HG03139 (cell line): ENCODE measurements around the gene HSD17B8.

Experiments
- ATAC-seq: cut with Tn5 transposase; IDR thresholded peaks from one replicate; pipeline ENCODE4 v1.9.1; 2021; ENCODE audit not compliant: unreplicated experiment

The HSD17B8 gene

DNA sequence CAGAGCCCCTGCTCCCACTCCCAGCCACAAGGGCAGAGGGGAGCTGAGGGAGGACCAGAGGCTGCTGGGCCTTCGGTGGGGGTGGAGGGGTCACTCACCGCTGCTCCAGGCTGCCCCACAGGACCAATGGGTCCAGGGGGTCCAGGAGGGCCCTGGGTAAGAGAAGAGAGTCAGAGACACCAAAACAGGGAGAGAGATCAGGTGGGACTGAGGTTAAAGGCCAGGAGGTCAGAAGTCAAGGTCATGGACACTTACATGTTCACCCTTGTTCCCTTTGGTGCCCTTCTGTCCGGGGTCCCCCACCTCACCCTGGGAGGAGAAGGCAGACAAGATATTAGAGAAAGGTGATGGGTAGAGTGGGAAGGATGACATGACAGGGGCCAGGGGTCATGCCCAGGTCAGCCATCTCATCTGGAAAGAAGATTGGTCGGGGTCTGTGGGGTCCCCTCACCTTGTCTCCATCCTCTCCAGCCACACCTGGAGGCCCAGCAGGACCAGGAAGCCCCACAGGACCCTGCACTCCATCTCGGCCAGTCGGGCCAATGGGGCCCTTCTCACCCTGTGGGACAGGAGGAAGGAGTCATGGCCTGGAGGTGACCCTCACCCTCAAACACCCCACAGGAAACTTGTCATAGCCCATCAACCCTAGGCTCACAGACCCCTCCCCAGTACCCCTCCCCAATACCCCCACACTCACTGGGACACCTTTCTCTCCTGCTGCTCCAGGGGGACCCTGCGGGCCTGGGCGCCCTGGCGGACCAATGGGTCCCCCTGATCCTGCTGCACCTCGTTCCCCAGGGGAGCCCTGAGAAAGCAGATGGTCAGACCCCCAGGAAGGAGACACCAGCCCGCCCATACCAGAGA lies 33.2 kb upstream of the HSD17B8 start:
- no peak for ATAC-seq

GRCh38 chr6:33171880-33172687 lies 32.4 kb upstream of the HSD17B8 start:
- no peak for ATAC-seq

DNA sequence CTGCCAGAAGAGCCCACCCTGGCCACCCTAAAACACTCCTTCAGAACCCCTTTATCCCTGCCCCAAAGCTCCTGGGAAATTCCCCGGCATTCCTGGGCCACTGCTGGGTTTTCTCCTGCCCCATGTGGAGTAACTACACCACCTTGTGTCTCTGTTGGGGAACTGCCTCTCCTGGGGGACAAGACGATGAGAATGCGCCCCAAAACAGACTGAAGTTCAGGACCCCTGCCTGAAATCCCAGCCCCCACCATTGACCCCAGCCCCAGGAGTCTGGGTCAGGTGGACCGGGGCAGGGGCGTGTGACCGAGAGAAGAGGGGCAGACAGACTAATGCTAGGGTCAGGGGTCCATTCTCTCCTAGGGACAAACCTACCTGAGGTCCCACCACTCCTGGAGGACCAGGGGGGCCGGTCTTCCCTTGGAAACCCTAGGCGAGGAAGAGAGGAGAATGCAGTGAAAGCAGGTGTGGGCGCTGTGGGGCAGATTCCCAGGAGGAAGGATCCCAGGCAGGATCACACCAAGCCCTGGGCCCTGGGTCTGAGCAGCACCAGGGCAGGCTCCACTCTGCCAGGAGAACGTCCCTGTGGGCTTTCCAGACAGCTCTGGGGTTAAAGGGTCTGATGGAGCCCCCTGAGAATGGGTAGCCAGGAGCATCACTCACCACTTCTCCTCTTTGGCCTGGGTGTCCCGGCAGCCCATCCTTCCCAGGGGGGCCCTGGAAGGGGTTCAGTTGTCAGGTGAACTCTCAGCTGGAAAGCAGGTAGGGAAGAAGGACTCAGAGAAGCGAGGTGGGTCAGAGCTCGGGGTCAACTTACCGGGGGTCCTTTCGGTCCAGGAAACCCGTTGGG lies 31.5 kb upstream of the HSD17B8 start:
- no peak for ATAC-seq

DNA sequence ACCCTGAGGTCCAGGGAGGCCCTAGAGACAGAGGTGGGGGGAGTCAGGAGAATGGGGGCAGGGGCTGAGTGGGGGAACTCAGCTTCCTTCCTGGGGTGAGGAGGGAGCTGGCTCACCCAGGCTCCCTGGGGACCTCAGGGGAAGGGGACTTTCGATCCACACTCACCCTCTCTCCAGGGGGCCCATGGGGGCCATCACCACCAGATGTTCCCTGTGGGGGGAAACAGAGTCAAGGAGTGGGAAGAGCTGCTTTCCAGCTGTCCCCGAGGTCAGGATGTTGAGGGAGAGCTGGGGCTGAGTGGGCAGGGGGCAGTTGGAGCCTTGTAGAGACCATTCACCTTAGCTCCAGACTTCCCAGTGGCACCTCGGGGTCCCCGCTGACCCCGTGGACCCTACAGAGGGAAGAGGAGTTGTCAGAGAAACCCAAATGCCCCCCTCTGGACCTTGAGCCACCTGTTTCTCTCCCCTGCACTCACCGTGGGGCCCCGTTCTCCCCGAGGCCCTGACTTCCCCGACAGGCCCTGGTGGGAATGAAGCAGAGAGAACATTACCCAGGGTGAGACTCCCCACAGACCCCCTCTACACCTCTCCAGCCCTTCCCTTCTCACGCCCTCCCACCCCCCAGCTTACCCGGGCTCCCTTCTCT lies 30.8 kb upstream of the HSD17B8 start:
- no peak for ATAC-seq

DNA sequence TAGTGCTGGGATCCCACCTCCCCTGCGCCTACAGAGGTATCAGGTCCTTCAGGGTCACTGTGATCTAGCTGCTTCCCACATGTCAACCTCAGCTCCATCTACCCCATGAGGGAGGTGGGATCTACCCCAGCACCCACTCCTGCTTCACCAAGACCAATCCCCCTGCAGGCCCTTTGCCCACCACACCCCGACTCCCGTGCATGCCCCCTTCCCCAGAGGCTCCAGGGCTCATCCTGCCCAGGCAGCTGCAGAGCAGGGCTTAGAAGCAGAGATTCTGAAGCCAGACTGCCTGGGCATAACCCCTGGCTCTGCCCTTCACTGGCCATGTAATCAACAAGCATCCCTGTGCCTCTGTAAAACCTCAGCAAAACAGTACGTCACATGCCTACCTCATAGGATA lies 29.7 kb upstream of the HSD17B8 start:
- ATAC-seq: no peak

- ATAC-seq: no peak
Observed at GRCh38 chr6:33175436-33176069, 28.9 kb upstream of the HSD17B8 start.

GRCh38 chr6:33176906-33177305 lies 27.5 kb upstream of the HSD17B8 start:
- ATAC-seq: no peak

GRCh38 chr6:33177552-33178446 lies 26.7 kb upstream of the HSD17B8 start:
- no peak for ATAC-seq

GRCh38 chr6:33178755-33179475 lies 25.5 kb upstream of the HSD17B8 start:
- ATAC-seq: no peak

GRCh38 chr6:33181141-33181540 lies 23.3 kb upstream of the HSD17B8 start:
- no peak for ATAC-seq

- no peak for ATAC-seq
Observed at GRCh38 chr6:33183071-33183683, 21.3 kb upstream of the HSD17B8 start.

- no peak for ATAC-seq
Observed at GRCh38 chr6:33185190-33185589, 19.3 kb upstream of the HSD17B8 start.

DNA sequence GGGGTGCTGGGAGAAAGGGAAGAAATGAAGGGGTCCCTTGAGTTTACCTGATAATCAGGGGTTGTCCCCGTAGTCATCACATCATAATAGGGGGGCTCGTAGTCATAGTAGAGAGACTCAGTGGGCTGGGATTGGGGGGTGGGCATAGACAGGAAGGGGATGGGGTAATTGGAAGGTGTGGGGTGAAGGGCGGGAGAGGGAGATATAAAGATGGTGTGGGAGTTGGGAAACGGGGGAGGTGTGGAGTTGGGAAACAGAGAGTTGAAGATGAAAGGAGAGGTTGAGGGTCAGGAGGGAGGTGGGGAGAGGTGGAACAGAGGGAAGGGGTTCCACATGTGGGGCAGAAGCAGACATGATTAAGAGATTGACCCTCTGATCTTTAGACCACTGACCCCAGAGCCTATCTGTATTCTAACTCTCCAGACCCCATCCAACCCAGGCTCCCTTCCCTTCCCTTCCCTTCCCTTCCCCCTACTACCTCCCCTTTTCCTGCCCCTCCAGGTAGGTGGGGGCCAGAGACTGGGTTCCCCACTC lies 18.7 kb upstream of the HSD17B8 start:
- ATAC-seq: no peak

DNA sequence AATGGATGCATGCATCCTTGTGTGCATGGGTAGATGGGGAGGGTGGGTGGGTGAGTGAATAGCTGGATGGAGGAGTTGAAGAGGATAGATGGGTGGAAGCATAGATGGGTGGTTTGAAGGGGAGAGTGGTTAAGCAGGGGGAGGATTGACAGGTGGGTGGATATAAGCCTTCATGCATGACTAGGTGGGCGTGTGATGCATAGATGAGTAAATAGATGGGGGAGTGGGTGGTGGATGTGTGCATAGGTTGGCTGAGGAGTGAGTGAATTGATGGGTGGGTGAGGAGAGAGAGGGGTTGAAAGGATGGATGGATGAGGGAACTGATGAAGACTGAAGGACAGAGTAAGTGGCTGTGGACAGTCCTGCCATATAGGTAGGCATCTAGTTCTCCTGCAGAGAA lies 16.6 kb upstream of the HSD17B8 start:
- ATAC-seq: no peak

GRCh38 chr6:33189164-33189563 lies 15.3 kb upstream of the HSD17B8 start:
- ATAC-seq: no peak

GRCh38 chr6:33189625-33190448 lies 14.6 kb upstream of the HSD17B8 start:
- no peak for ATAC-seq

- no peak for ATAC-seq
Observed at GRCh38 chr6:33190504-33191107, 13.8 kb upstream of the HSD17B8 start.
